Amygdala (tissue), 56 donors: Measurements from ENCODE around the gene AP1S2.

ENCODE experiments used
- DNase-seq, 56 donors: peaks; one replicate each; lab custom pipeline; 2025; lab: John Stamatoyannopoulos, UW

The AP1S2 gene

GRCh38 chrX:15814771-15815365 lies 39.7 kb downstream of the AP1S2 start:
- DNase-seq = no peak

GRCh38 chrX:15813416-15813815 lies 41.2 kb downstream of the AP1S2 start:
- no peak for DNase-seq

DNA sequence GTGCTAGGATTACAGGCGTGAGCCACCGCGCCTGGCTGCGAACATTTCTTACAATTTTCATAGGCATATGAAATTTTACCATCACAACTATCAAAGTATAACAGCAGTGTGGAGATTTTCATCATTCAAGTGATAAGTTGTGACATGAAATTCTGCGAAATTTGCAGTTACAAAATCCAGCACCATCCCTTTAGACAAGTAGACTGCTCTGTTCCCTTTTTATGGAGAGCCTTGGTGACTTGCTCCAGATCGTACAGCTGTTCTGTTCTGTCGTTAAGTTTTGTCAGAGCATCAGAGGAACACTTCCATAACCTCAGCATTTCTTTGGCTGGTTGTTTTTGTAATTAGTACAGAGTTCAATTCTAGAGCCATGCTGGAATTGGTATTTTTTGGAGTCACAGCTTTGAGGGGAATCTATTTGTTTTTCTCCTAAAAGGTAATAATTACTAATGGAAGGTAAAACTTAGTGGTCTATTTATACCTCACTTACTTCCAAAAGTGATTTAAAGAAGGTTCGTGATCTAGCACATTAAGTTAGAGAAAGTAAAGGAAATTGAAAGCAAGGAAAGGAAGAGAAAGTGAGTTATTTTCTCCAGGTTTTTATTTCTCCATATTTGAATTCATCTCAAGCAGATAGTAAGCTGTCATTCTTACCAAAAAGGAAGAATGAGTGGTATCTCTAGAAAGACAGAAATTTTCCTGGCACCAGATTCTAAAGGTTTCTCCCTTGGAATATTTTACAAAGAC lies 42.2 kb downstream of the AP1S2 start:
- DNase-seq = no peak

GRCh38 chrX:15808254-15808653 lies 46.4 kb downstream of the AP1S2 start:
- no peak for DNase-seq

DNA sequence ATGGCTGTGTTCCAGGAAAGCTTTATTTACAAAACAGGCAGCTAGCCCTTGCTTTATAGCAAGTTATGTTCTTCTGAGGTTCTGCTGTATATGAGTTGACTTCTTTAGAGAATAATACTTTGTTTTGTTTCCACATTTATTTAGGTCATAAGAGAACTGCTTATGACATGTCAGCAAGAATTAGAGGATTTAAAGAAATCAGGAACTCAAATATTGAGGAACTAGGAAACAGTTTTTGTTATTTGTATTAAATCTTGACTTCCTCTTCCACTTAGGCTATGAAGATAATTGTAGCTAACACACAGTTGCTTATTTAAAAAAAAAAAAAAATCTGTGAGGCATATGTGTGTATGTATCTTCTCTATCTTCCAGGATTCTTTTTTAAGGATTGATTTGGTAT lies 50.0 kb downstream of the AP1S2 start:
- no peak for DNase-seq

GRCh38 chrX:15797707-15798106 lies 56.9 kb downstream of the AP1S2 start:
- no peak for DNase-seq

DNA sequence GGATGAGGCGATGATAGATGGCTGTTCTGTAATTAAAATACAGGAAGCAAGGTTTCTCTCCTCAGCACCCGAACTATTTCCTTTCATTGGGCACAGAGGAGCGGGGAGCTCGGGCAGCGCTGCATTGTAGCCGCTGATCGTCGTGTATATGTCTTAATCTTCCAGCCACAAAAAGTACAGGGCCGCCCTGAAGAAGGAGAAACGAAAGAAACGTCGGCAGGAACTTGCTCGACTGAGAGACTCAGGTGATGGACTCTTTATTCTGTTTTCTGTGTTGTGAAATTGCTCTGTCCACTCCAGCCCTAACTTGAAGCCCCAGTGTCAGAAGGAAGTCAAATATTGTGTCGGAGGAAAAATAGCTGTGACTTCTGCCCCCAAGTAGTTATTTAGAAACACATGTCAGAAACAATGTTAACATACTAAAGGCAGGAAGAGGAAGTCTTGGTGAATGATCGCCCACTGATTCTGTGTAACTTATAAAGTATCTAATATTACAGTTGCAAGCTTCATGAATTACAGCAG lies 63.8 kb downstream of the AP1S2 start:
- DNase-seq = peak in 6 of 56 donors; percentile 3 to 50 (median 30)

GRCh38 chrX:15789979-15790768 lies 64.4 kb downstream of the AP1S2 start, which contains the start of gene ZRSR2:
TSS of gene ZRSR2 (plus strand) at chrX:15790484. CDS start at chrX:15790496, 12 bp downstream.
- DNase-seq = peak in 55 of 56 donors; percentile 5 to 90 (median 67)

GRCh38 chrX:15786915-15787314 lies 67.7 kb downstream of the AP1S2 start:
- no peak for DNase-seq

DNA sequence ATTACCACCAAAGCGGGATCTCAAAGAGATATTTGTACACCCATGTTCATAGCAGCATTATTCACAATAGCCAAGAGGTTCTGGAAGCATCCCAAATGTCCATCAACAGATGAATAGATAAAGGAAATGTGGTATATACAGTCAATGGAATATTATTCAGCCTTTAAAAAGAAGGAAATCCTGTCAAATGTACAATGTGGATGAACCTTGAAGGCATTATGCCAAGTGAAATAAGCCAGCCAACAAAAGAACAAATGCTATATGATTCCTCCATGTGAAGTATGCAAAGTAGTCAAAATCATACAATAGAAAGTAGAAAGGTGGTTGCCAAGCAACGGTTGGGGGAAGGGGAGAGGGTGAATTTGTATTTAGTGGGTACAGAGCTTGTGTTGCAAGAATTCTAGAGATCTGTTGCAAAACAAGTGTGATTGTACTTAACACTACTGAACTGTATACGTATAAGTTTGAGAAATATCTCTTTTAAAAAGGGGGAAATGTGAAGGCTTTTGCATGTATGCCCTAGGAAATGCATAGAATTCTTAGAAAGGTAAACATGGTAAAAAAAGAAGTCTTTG lies 69.3 kb downstream of the AP1S2 start:
- no peak for DNase-seq

GRCh38 chrX:15781961-15782699 lies 72.5 kb downstream of the AP1S2 start:
- no peak for DNase-seq
